ENCODE results near the gene SMCHD1. TPM values are rescaled to one million over a fixed set of nuclear protein-coding genes. Genes with fewer than 3 reads are reported as not detected.

SMCHD1 gene
- total RNA-seq, 1 donor from 2014 or later: 28.3 TPM

GRCh38 chr18:2811416-2811815, 155.9 kb downstream of the SMCHD1 start:
- H3K9me3 Mint-ChIP-seq (ENCODE audit: unreplicated experiment): no peaks in the 10 kb centered on the region
- no peaks in the 10 kb centered on the region for H3K4me1 Mint-ChIP-seq (ENCODE audit: unreplicated experiment)
- H3K36me3 Mint-ChIP-seq (ENCODE audit: low read depth, unreplicated experiment): peaks cover 16% of the 10 kb centered on the region

DNA sequence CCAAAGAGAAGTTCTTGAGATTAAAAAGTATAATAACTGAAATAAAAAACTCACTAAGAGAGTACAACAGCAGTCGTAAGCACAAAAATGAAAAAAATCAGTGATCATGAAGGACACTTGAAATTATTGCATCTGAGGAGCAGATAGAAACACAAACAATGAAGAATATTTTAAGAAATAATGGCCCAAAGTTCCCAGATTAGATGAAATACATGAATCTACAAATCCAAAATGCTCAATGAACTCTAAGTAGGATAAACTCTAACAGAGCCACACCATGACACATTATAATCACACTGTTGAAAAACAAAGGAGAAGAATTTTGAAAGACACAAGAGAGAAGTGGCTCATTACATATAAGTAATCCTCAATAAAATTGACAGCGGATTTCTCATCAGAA, 159.4 kb downstream of the SMCHD1 start:
- Mint-ChIP-seq H3K27me3 (ENCODE audit: unreplicated experiment) (no peaks in the 10 kb centered on the region), H3K9me3 (ENCODE audit: unreplicated experiment) (no peaks in the 10 kb centered on the region), H3K4me1 (ENCODE audit: unreplicated experiment) (no peaks in the 10 kb centered on the region)

More at GRCh38 chr18:2811416-2811815, 155.9 kb downstream of the SMCHD1 start:
- DNase-seq (ENCODE audit: low spot score): no peak
- Mint-ChIP-seq H3K4me3 (ENCODE audit: unreplicated experiment) (no peak overlapping the region), H3K27me3 (ENCODE audit: unreplicated experiment) (no peaks in the 10 kb centered on the region), H3K27ac (ENCODE audit: unreplicated experiment) (no peak overlapping the region)
- no peak for TF ChIP-seq CTCF (IDR thresholded peaks at IDR 0.05; ENCODE audit: unreplicated experiment)

GRCh38 chr18:2818281-2818680, 162.8 kb downstream of the SMCHD1 start:
- Mint-ChIP-seq H3K4me1 (ENCODE audit: unreplicated experiment) (peaks cover 2% of the 10 kb centered on the region), H3K27ac (ENCODE audit: unreplicated experiment) (no peak overlapping the region), H3K4me3 (ENCODE audit: unreplicated experiment) (no peak overlapping the region), H3K9me3 (ENCODE audit: unreplicated experiment) (no peaks in the 10 kb centered on the region), H3K27me3 (ENCODE audit: unreplicated experiment) (peaks cover 5% of the 10 kb centered on the region), H3K36me3 (ENCODE audit: low read depth, unreplicated experiment) (no peaks in the 10 kb centered on the region)
- DNase-seq (ENCODE audit: low spot score): no peak
- TF ChIP-seq CTCF (IDR thresholded peaks at IDR 0.05; ENCODE audit: unreplicated experiment): no peak

More for the DNA sequence above, 159.4 kb downstream of the SMCHD1 start:
- no peak for DNase-seq (ENCODE audit: low spot score)
- no peak overlapping the region for H3K27ac Mint-ChIP-seq (ENCODE audit: unreplicated experiment)
- H3K4me3 Mint-ChIP-seq (ENCODE audit: unreplicated experiment): no peak overlapping the region
- peaks cover 9% of the 10 kb centered on the region for H3K36me3 Mint-ChIP-seq (ENCODE audit: low read depth, unreplicated experiment)
- no peak for TF ChIP-seq CTCF (IDR thresholded peaks at IDR 0.05; ENCODE audit: unreplicated experiment)

DNA sequence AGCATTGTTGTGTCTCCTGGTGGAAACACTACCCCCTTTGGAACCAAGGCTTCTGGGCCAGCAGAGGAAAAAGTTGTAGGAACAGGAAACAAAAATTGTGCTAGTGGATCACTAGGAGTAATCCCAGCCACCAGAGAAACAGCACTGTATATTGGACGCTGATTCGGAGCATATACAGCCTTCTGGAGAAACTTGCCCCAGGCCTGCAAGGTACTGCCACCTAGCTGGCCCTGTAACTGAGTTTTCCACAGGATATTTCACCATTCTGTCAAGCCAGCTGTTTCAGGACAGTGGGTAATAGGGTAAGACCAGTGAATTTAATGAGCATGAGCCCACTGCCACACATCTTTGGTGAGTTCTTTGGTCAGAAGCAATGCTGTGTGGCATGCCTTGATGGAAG, 166.2 kb downstream of the SMCHD1 start:
- DNase-seq (ENCODE audit: low spot score): no peak
- Mint-ChIP-seq H3K4me3 (ENCODE audit: unreplicated experiment) (no peak overlapping the region), H3K4me1 (ENCODE audit: unreplicated experiment) (peaks cover 2% of the 10 kb centered on the region), H3K36me3 (ENCODE audit: low read depth, unreplicated experiment) (no peaks in the 10 kb centered on the region), H3K27me3 (ENCODE audit: unreplicated experiment) (peaks cover 5% of the 10 kb centered on the region), H3K27ac (ENCODE audit: unreplicated experiment) (no peak overlapping the region), H3K9me3 (ENCODE audit: unreplicated experiment) (no peaks in the 10 kb centered on the region)
- no peak for TF ChIP-seq CTCF (IDR thresholded peaks at IDR 0.05; ENCODE audit: unreplicated experiment)

- Mint-ChIP-seq H3K27me3 (ENCODE audit: unreplicated experiment) (peaks cover 5% of the 10 kb centered on the region), H3K9me3 (ENCODE audit: unreplicated experiment) (no peaks in the 10 kb centered on the region), H3K36me3 (ENCODE audit: low read depth, unreplicated experiment) (no peaks in the 10 kb centered on the region), H3K4me1 (ENCODE audit: unreplicated experiment) (peaks cover 2% of the 10 kb centered on the region), H3K4me3 (ENCODE audit: unreplicated experiment) (no peak overlapping the region), H3K27ac (ENCODE audit: unreplicated experiment) (no peak overlapping the region)
- DNase-seq (ENCODE audit: low spot score): no peak
- TF ChIP-seq CTCF (IDR thresholded peaks at IDR 0.05; ENCODE audit: unreplicated experiment): no peak
Observed at GRCh38 chr18:2822213-2822921, 166.8 kb downstream of the SMCHD1 start.

Measured in endothelial cell (in vitro differentiated cells).